ENCODE data around the gene RNF186. TPM values are rescaled to one million over a fixed set of nuclear protein-coding genes. Genes with fewer than 3 reads are reported as not detected.
"Not testable (repeated sequence)": the region's sequence is repeated elsewhere in the genome, so short reads cannot be mapped to it uniquely, and the experiment has no call there.

Gene RNF186
- total RNA-seq, 1 donor from 2014 or later, result not detected

DNA sequence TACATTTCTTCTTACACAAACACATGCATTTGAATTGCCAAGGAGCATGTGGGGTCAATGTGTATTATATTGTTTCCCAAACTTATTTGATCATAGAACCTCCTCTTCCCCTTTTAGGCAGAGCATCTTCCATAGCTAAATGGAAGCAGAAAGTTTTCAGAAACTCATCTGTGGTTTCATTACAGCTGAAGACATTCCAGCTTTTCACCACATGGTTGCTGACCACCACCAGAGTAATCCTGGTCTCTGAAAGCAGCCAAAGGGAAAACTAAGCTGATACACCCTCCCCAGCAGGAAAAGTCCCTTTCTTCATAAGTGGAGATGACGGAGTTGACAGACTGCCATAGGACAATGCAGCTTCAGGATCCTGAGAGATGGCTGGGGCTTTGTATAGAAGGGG is 37.0 kb upstream of the RNF186 start:
- intact Hi-C loops (cut with DNase I), result no loop called here
- Histone ChIP-seq H3K9me3 (no peaks in the 10 kb centered on the region), H3K27ac (no peak overlapping the region), H3K36me3 (no peaks in the 10 kb centered on the region), H3K4me3 (no peak overlapping the region), H3K4me1 (no peaks in the 10 kb centered on the region), H3K27me3 (no peaks in the 10 kb centered on the region)
- DNase-seq (ENCODE audit: extremely low spot score in 2 of 2), result no peak
- no peak for TF ChIP-seq POLR2AphosphoS5 (IDR thresholded peaks at IDR 0.05; ENCODE audit: insufficient read depth in 1 of 2, low read depth in 1 of 2)
- TF ChIP-seq, protein P1, sequence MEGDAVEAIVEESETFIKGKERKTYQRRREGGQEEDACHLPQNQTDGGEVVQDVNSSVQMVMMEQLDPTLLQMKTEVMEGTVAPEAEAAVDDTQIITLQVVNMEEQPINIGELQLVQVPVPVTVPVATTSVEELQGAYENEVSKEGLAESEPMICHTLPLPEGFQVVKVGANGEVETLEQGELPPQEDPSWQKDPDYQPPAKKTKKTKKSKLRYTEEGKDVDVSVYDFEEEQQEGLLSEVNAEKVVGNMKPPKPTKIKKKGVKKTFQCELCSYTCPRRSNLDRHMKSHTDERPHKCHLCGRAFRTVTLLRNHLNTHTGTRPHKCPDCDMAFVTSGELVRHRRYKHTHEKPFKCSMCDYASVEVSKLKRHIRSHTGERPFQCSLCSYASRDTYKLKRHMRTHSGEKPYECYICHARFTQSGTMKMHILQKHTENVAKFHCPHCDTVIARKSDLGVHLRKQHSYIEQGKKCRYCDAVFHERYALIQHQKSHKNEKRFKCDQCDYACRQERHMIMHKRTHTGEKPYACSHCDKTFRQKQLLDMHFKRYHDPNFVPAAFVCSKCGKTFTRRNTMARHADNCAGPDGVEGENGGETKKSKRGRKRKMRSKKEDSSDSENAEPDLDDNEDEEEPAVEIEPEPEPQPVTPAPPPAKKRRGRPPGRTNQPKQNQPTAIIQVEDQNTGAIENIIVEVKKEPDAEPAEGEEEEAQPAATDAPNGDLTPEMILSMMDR (IDR thresholded peaks at IDR 0.05), result no peak
- no peak for TF ChIP-seq POLR2A (IDR thresholded peaks at IDR 0.05)

DNA sequence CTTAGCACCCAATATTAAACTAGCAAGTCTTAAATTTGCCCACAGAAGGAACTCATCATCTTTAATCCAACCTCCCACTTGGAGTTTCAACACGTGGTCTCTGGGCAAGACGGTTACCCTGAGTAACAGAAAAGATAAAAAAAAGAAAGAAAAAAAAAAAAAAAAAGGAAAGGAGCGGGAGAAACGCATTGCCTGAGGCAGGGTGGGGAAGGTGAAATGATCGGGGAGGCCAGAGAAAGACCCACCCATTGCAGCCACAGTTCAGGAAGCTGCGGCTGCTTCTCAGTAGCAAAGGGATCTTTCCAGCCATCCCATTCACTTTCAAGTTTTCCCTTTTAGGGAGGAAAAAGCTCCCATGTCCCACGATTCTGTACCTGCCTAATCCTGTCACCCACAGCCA is 35.1 kb upstream of the RNF186 start:
- no peak for DNase-seq (ENCODE audit: extremely low spot score in 2 of 2)
- H3K4me3 ChIP-seq, result no peak overlapping the region
- intact Hi-C loops (cut with DNase I), result no loop called here
- H3K36me3 ChIP-seq, result no peaks in the 10 kb centered on the region
- no peaks in the 10 kb centered on the region for H3K27me3 ChIP-seq
- TF ChIP-seq POLR2AphosphoS5 (IDR thresholded peaks at IDR 0.05; ENCODE audit: insufficient read depth in 1 of 2, low read depth in 1 of 2) (no peak), POLR2A (IDR thresholded peaks at IDR 0.05) (no peak)
- TF ChIP-seq, protein P1 (IDR thresholded peaks at IDR 0.05), result no peak
- H3K4me1 ChIP-seq, result peaks cover 11% of the 10 kb centered on the region
- no peaks in the 10 kb centered on the region for H3K9me3 ChIP-seq
- no peak overlapping the region for H3K27ac ChIP-seq

DNA sequence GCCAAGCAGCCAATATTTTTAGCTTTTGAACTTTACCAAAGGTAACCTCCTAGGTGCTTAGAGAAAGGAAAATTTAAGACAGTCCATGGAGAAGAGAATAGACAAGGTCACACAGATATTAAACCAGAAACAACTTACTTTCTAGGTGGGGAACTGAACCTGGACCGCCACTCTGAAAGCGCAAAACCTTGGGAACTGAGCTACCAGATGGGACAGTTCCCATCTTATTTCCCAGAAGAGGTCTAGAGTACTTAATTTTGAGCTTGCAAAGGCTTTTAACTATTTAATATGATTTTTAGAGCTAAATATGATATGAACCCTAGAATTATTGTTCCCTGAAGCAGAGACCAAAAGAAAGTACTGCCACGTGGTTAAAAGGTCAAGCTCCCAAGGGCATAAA is 34.2 kb upstream of the RNF186 start:
- intact Hi-C loops (cut with DNase I); H3K9me3 ChIP-seq; DNase-seq (ENCODE audit: extremely low spot score in 2 of 2); H3K4me3 ChIP-seq; H3K36me3 ChIP-seq; H3K27me3 ChIP-seq; H3K27ac ChIP-seq: not testable (repeated sequence)
- H3K4me1 ChIP-seq, result peaks cover 20% of the 10 kb centered on the region

DNA sequence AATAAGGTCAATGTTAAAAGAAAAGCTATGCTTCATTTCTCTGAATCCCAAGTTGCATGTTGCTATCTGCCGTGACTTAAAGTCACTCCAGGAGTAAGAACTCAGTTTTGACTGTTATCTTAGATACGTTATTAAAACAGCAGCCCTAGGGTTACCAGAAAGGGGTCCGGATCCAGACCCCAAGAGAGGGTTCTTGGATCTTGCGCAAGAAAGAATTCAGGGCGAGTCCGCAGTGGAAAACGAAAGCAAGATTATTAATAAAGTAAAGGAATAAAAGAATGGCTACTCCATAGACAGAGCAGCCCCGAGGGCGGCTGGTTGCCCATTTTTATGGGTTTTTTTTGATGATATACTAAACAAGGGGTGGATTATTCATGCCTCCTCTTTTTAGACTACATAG is 32.3 kb upstream of the RNF186 start:
- H3K9me3 ChIP-seq; H3K4me3 ChIP-seq; DNase-seq (ENCODE audit: extremely low spot score in 2 of 2); H3K36me3 ChIP-seq; intact Hi-C loops (cut with DNase I); H3K27ac ChIP-seq; H3K27me3 ChIP-seq: not testable (repeated sequence)
- peaks cover 20% of the 10 kb centered on the region for H3K4me1 ChIP-seq

DNA sequence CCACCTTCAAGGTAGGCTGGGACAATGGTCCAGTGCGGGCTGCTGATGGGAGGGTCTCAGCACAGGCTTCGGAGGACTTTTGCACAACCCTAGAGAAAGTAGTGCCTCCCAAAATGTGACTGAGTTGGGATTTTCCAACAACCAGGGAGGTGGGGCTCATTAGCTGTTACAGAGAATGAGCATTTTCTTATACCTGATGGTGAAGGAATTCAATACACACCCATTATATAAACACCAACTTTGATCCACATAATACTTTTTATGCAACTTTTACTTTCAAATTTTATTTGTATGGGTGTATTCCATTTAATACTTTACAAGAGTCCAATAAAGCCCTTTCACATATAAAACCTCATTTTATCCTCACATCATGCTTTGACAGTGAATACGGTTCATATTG is 31.3 kb upstream of the RNF186 start:
- Histone ChIP-seq H3K27ac (no peak overlapping the region), H3K4me1 (peaks cover 20% of the 10 kb centered on the region), H3K4me3 (no peak overlapping the region), H3K9me3 (no peaks in the 10 kb centered on the region), H3K36me3 (no peaks in the 10 kb centered on the region), H3K27me3 (no peaks in the 10 kb centered on the region)
- no peak for DNase-seq (ENCODE audit: extremely low spot score in 2 of 2)
- intact Hi-C loops (cut with DNase I), result no loop called here
- TF ChIP-seq POLR2A (IDR thresholded peaks at IDR 0.05), result no peak
- TF ChIP-seq POLR2AphosphoS5 (IDR thresholded peaks at IDR 0.05; ENCODE audit: insufficient read depth in 1 of 2, low read depth in 1 of 2), result no peak
- TF ChIP-seq, protein P1 (IDR thresholded peaks at IDR 0.05), result no peak

DNA sequence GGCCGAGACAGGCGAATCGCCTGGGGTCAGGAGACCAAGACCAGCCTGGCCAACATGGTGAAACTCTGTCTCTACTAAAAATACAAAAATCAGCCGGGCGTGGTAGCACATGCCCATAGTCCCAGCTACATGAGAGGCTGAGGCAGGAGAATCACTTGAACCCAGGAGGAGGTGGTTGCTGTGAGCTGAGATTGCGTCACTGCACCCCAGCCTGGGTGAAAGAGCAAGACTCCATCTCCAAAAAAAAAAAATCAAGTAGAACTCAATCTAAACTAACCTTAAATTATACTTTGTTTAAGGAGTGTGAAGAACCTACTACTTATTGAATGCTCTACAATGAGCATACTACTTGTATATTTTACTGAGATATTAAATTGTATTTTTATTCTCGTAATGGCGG is 30.5 kb upstream of the RNF186 start:
- no peaks in the 10 kb centered on the region for H3K9me3 ChIP-seq
- H3K4me3 ChIP-seq, result no peak overlapping the region
- H3K36me3 ChIP-seq, result no peaks in the 10 kb centered on the region
- no peak for DNase-seq (ENCODE audit: extremely low spot score in 2 of 2)
- no peaks in the 10 kb centered on the region for H3K27me3 ChIP-seq
- H3K27ac ChIP-seq, result no peak overlapping the region
- peaks cover 20% of the 10 kb centered on the region for H3K4me1 ChIP-seq
- TF ChIP-seq POLR2AphosphoS5 (IDR thresholded peaks at IDR 0.05; ENCODE audit: insufficient read depth in 1 of 2, low read depth in 1 of 2) (no peak), POLR2A (IDR thresholded peaks at IDR 0.05) (no peak)
- TF ChIP-seq, protein P1 (IDR thresholded peaks at IDR 0.05), result no peak
- intact Hi-C loops (cut with DNase I), result no loop called here

Data from vagina (tissue), 2 donors.